ENCODE measurements around the gene CHST15. TPM values are rescaled to one million over a fixed set of nuclear protein-coding genes. Genes with fewer than 3 reads are reported as not detected.

CHST15 gene, protein sequence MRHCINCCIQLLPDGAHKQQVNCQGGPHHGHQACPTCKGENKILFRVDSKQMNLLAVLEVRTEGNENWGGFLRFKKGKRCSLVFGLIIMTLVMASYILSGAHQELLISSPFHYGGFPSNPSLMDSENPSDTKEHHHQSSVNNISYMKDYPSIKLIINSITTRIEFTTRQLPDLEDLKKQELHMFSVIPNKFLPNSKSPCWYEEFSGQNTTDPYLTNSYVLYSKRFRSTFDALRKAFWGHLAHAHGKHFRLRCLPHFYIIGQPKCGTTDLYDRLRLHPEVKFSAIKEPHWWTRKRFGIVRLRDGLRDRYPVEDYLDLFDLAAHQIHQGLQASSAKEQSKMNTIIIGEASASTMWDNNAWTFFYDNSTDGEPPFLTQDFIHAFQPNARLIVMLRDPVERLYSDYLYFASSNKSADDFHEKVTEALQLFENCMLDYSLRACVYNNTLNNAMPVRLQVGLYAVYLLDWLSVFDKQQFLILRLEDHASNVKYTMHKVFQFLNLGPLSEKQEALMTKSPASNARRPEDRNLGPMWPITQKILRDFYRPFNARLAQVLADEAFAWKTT
- total RNA-seq = 11.1 and 12.8 TPM in 2 replicates

DNA sequence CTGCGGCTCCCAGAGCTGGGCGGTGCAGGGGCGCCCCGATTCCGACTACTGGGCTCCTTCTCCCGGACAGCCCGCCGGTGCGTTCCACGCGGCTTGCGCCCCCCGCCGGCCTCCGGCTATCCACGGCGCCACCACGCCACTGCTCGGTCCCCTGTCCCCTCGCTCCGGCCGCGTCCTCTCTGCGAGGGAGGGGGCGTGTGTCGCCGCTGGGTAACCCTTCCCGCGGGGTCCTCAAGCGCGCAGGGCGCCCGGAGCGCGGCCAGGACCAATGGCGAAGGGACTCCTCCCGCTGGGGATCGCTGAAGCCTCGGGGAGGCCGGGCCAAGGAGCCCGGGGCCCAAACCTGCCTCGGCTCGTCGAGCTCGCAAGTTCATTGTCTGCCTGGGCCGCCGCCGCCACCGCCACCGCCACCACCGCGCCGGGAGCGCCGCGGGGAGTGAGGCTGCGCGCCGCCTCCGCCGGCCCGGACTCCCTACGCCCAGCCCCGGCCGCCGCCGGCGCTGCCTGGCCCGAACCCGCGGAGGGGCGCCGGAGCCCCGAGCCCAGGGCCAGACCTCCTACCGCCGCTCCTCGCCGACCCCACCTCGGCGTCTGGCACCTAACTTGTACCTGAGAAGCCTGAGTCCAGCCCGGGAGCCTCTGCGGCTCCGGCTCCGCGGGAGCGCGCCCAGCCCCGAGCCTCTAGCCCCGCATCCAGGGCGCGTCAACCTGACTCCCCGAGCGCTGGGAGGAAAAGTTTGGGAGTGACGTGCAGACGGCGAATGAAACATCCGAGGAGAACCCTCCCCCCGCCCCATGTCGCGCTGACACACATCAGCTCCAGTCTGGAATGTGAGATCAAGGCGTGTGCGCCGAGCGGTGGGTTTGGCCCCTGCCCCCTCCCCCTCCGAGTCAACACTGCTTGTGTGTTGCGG is at the start of gene CHST15:
Gene CHST15, minus strand, starts transcription at position 739 of the 914 bp plus-strand sequence. CDS start 47,386 bp downstream, outside the sequence.
- TF ChIP-seq, protein P1, sequence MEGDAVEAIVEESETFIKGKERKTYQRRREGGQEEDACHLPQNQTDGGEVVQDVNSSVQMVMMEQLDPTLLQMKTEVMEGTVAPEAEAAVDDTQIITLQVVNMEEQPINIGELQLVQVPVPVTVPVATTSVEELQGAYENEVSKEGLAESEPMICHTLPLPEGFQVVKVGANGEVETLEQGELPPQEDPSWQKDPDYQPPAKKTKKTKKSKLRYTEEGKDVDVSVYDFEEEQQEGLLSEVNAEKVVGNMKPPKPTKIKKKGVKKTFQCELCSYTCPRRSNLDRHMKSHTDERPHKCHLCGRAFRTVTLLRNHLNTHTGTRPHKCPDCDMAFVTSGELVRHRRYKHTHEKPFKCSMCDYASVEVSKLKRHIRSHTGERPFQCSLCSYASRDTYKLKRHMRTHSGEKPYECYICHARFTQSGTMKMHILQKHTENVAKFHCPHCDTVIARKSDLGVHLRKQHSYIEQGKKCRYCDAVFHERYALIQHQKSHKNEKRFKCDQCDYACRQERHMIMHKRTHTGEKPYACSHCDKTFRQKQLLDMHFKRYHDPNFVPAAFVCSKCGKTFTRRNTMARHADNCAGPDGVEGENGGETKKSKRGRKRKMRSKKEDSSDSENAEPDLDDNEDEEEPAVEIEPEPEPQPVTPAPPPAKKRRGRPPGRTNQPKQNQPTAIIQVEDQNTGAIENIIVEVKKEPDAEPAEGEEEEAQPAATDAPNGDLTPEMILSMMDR (IDR thresholded peaks at IDR 0.05; ENCODE audit: insufficient read depth, low read length, severe bottlenecking) = peak; percentile 33
- H3K36me3 ChIP-seq (ENCODE audit: control insufficient read depth, insufficient read depth, low read length) = no peaks in the 10 kb centered on the region
- no peak for FAIRE-seq
- no peaks in the 10 kb centered on the region for H3K27me3 ChIP-seq (ENCODE audit: control insufficient read depth, insufficient read depth, low read length)
- DNase-seq (ENCODE audit: low read depth) = peak; percentile 79
- H3K4me3 ChIP-seq (ENCODE audit: low read depth, low read length) = peak within 1 kb of the TSS; percentile 72

DNA sequence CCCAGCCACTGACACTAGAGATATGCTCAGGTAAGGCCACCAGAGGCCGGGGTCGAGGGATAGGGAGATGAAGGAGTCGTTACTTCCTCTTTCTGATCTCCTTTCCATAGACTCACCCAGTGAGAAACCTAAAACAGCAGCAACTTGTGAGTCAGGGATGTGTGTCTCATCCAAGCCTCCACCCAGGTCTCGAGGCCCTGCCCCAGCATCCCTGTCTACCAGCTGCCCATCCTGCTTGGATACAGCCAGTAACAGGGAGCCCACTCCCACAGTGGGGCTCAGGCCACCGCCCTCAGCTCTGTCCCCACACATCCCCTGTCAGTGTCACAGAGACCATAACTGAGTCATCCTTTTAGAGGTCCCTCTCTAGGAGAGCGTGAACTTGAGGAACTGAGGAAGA is 49.6 kb upstream of the CHST15 start:
- H3K36me3 ChIP-seq (ENCODE audit: control insufficient read depth, insufficient read depth, low read length) = no peaks in the 10 kb centered on the region
- DNase-seq (ENCODE audit: low read depth) (peak; percentile 18), FAIRE-seq (no peak)
- TF ChIP-seq, protein P1 (IDR thresholded peaks at IDR 0.05; ENCODE audit: insufficient read depth, low read length, severe bottlenecking) = no peak
- no peak overlapping the region for H3K4me3 ChIP-seq (ENCODE audit: low read depth, low read length)
- no peaks in the 10 kb centered on the region for H3K27me3 ChIP-seq (ENCODE audit: control insufficient read depth, insufficient read depth, low read length)

DNA sequence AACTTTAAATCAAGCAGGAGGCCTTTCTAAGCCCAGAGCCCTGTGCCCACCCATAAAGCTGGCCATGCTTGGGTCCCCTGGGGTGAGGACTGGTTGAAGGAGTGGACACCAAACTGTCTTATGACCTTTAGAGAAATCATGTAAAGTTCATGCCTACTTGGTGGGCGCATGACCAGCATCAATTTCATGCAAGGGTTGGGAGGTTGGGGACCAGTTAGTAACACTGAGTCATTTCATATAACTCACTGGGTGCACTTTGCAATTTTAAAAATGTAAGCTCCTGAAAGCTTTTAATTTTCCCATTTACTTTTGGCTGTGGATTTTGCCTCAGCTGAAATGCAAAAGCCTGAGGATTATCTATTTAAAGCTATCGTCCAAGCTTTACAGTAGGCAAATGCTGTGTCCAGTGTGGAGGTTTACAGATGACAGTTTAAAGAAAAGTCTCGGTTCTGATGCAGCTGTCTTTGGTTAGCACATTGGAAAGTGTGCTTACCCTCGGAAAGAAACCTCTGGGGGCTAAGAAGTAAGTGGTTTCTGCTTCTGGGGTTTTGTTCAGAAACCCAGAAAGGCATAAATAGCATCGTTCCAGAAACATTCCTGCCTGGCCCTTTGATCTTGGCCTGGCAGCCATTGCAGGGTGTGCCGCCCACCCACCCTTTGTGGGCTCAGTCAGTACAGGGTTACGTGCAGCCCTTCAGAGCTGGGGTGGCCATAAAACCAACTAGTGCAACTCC is 48.8 kb upstream of the CHST15 start:
- no peaks in the 10 kb centered on the region for H3K27me3 ChIP-seq (ENCODE audit: control insufficient read depth, insufficient read depth, low read length)
- FAIRE-seq (no peak), DNase-seq (ENCODE audit: low read depth) (no peak)
- TF ChIP-seq, protein P1 (IDR thresholded peaks at IDR 0.05; ENCODE audit: insufficient read depth, low read length, severe bottlenecking) = no peak
- H3K4me3 ChIP-seq (ENCODE audit: low read depth, low read length) = no peak overlapping the region
- H3K36me3 ChIP-seq (ENCODE audit: control insufficient read depth, insufficient read depth, low read length) = no peaks in the 10 kb centered on the region

DNA sequence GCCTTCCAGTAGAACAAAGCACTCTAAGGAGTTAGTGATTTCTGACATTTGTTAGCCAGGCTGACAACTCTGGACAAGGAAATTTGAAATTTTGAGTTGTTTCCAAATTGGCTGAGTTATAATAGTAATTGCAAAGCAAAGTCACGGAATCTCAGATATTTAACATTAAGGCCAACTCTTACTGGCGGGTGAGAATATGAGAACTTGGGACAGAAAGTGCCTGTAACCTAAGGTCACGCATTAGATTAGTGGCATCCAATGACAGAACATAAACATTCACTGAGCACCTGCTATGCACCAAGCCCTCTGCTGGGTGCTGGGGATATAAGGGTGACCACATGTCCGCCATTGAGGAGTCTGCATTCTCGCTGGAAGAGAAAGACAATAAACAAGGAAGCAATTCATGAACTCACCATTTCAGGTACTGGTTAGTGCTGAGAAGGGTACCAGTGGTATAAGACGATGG is 45.5 kb upstream of the CHST15 start:
- TF ChIP-seq, protein P1 (IDR thresholded peaks at IDR 0.05; ENCODE audit: insufficient read depth, low read length, severe bottlenecking) = no peak
- H3K27me3 ChIP-seq (ENCODE audit: control insufficient read depth, insufficient read depth, low read length) = no peaks in the 10 kb centered on the region
- no peak overlapping the region for H3K4me3 ChIP-seq (ENCODE audit: low read depth, low read length)
- DNase-seq (ENCODE audit: low read depth) (no peak), FAIRE-seq (no peak)
- no peaks in the 10 kb centered on the region for H3K36me3 ChIP-seq (ENCODE audit: control insufficient read depth, insufficient read depth, low read length)

DNA sequence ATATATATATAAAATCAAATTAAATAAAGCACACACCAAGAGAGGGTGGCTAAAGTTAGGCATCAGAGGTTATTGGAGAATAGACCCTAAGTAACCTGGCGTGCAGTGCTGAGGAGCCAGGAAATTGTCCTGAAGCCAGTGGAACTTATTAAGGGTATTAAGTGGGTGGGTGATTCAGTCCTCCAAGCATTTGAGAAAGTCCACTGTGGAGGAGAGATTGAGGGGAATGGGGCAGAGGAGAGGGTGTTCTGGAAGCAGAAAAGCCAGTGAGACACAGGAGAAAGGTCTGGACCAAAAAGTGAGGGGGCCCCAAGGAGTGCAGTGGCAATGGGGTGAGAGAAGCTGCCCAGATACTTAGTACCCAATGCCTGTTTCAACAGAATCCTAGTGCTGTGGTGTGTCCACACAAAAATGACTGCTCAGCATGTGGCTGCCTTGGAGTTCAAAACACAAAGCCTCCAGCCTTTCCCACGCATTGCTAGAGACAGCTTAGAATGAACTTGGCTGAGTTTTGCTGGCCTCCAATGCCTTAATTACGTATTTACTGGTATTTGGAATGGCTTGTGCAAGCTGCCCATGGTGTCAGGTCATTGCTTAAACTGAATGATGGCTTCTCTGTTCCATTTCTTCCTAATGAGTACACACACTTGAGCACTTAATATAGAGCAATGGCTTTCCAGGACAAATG is 44.9 kb upstream of the CHST15 start:
- H3K4me3 ChIP-seq (ENCODE audit: low read depth, low read length) = no peak overlapping the region
- FAIRE-seq (no peak), DNase-seq (ENCODE audit: low read depth) (no peak)
- H3K36me3 ChIP-seq (ENCODE audit: control insufficient read depth, insufficient read depth, low read length) = no peaks in the 10 kb centered on the region
- no peaks in the 10 kb centered on the region for H3K27me3 ChIP-seq (ENCODE audit: control insufficient read depth, insufficient read depth, low read length)
- TF ChIP-seq, protein P1 (IDR thresholded peaks at IDR 0.05; ENCODE audit: insufficient read depth, low read length, severe bottlenecking) = no peak
